ENCODE data around the gene PPP5C.

- no peak for TF ChIP-seq CSRNP1 (CRISPR knock-in tag; IDR thresholded peaks at IDR 0.05)
- TF ChIP-seq FOXO4 (CRISPR knock-in tag; conservative IDR thresholded peaks at IDR 0.05): no peak
- TF ChIP-seq FOXP4 (CRISPR knock-in tag; IDR thresholded peaks at IDR 0.05): no peak
- no peak for TF ChIP-seq POLR2A (IDR thresholded peaks at IDR 0.05; ENCODE audit: insufficient read depth in 1 of 2, low read depth in 2 of 2, low read length in 2 of 2)
- no peak for TF ChIP-seq ZNF281 (CRISPR knock-in tag; IDR thresholded peaks at IDR 0.05; ENCODE audit: borderline replicate concordance)
- no peak for TF ChIP-seq ZNF737 (CRISPR knock-in tag; IDR thresholded peaks at IDR 0.05; ENCODE audit: borderline replicate concordance)
- TF ChIP-seq CTCF (CRISPR knock-in tag; IDR thresholded peaks at IDR 0.05): no peak
- TF ChIP-seq RAD51 (IDR thresholded peaks at IDR 0.05; ENCODE audit: borderline replicate concordance): no peak
- no peak for TF ChIP-seq ZBTB7A (CRISPR knock-in tag; IDR thresholded peaks at IDR 0.05)
- TF ChIP-seq SMC3 (IDR thresholded peaks at IDR 0.05; ENCODE audit: low read length): no peak
- no peak for TF ChIP-seq DNMT1 (CRISPR knock-in tag; IDR thresholded peaks at IDR 0.05)
Observed at GRCh38 chr19:46308510-46308909, 38.4 kb upstream of the PPP5C start.
